Endothelial cell of umbilical vein (primary cell): ENCODE measurements around the gene DHX29. TPM values are rescaled to one million over a fixed set of nuclear protein-coding genes. Genes with fewer than 3 reads are reported as not detected.

ENCODE experiments used
- BruUV-seq: library from RNA; stranded (reverse); fragments of 400-500 nt; replicated peaks from 2 replicates; lab custom pipeline; 2021; lab: Mats Ljungman, UMichigan
- CTCF ChIA-PET: fragments of 300-600, 350-600 bp; sonication (Branson Sonifier 250); formaldehyde crosslinking; loops from one replicate; lab custom pipeline; 2021; ENCODE audit warnings: antibody characterized with exemption, inconsistent platforms; lab: Charles Lee
- POLR2A ChIA-PET: fragments of 300-600, 350-600 bp; sonication (Branson Sonifier 250); formaldehyde crosslinking; loops from one replicate; lab custom pipeline; 2021; ENCODE audit warnings: antibody characterized with exemption, inconsistent platforms; lab: Charles Lee
- DNase-seq: peaks from one replicate; pipeline ENCODE4 v3.0.0-alpha.2; 2011; ENCODE audit warnings: low read depth, low spot score
- FAIRE-seq: peaks from 2 replicates; lab custom pipeline; 2011; peaks lifted over from hg19 to GRCh38; lab: Jason Lieb, UNC
- H2AFZ ChIP-seq: 2 replicates; pipeline ENCODE4 v1.6.0; 2012; ENCODE audit warnings: low read depth, low read length, control low read depth, inconsistent platforms
- H3K27ac ChIP-seq: 2 replicates; pipeline ENCODE4 v1.5.1; 2011; ENCODE audit warnings: low read depth, mild to moderate bottlenecking, control low read depth, low read length, moderate library complexity; ENCODE audit not compliant: insufficient read depth
- H3K27me3 ChIP-seq, 2 experiments: 2 replicates each; pipeline versions ENCODE4 v1.6.0 to v1.6.1; 2011; ENCODE audit warnings: low read length in 2 of 2, mixed read lengths in 1 of 2; ENCODE audit not compliant: control insufficient read depth in 2 of 2, insufficient read depth in 2 of 2
- H3K36me3 ChIP-seq, 2 experiments: 2 replicates in 1 of 2; 3 replicates in 1 of 2; pipeline ENCODE4 v1.5.1; 2011; ENCODE audit warnings: low read length in 2 of 2, mild to moderate bottlenecking in 1 of 2, moderate library complexity in 1 of 2; ENCODE audit not compliant: control insufficient read depth in 2 of 2, insufficient read depth in 2 of 2; ENCODE audit errors: extremely low read depth in 1 of 2
- H3K4me1 ChIP-seq: 3 replicates; pipeline ENCODE4 v1.5.1; 2011; ENCODE audit warnings: mild to moderate bottlenecking, low read length; ENCODE audit not compliant: control insufficient read depth, insufficient read depth; ENCODE audit errors: extremely low read depth
- H3K4me2 ChIP-seq: 2 replicates; pipeline ENCODE4 v1.6.1; 2011; ENCODE audit warnings: low read length, control low read depth, mixed read lengths; ENCODE audit not compliant: insufficient read depth
- H3K4me3 ChIP-seq, 3 experiments: fragments of 200-600 bp in 1 of 3; sonication (generic), shearing (Covaris generic) in 1 of 3; replicated peaks in 1 of 3; 2 replicates each; pipeline ENCODE4 v1.5.1; 2011 to 2016; ENCODE audit warnings: control low read depth in 3 of 3, low read length in 3 of 3, mild to moderate bottlenecking in 2 of 3, inconsistent platforms in 1 of 3, low read depth in 1 of 3, moderate library complexity in 1 of 3; ENCODE audit not compliant: insufficient read depth in 1 of 3
- H3K79me2 ChIP-seq: 2 replicates; pipeline ENCODE4 v1.6.0; 2012; ENCODE audit warnings: low read length, inconsistent platforms; ENCODE audit not compliant: control insufficient read depth, insufficient read depth
- H3K9ac ChIP-seq: replicated peaks from 2 replicates; pipeline ENCODE3; 2011; ENCODE audit warnings: low read length, control low read depth; ENCODE audit not compliant: insufficient read depth; ENCODE audit errors: extremely low read depth
- H3K9me1 ChIP-seq: replicated peaks from 3 replicates; pipeline ENCODE4 v1.6.0; 2011; ENCODE audit warnings: mild to moderate bottlenecking, low read length; ENCODE audit not compliant: control insufficient read depth, insufficient read depth; ENCODE audit errors: extremely low read depth
- H3K9me3 ChIP-seq: replicated peaks from 2 replicates; pipeline ENCODE4 v1.5.1; 2012; ENCODE audit warnings: low read length, inconsistent platforms; ENCODE audit not compliant: control insufficient read depth, insufficient read depth
- H4K20me1 ChIP-seq: replicated peaks from 2 replicates; pipeline ENCODE3; 2011; ENCODE audit warnings: mild to moderate bottlenecking, low read length; ENCODE audit not compliant: control insufficient read depth, insufficient read depth; ENCODE audit errors: extremely low read depth
- JUN ChIP-seq: IDR thresholded peaks from 2 replicates; pipeline ENCODE4 v1.6.1; 2011; ENCODE audit warnings: borderline replicate concordance, low read depth; ENCODE audit not compliant: insufficient read length, insufficient read depth
- MYC ChIP-seq: IDR thresholded peaks from one replicate; pipeline ENCODE4 v1.6.1; 2011; ENCODE audit warnings: mild to moderate bottlenecking, low read depth, low read length
- POLR2AphosphoS5 ChIP-seq: IDR thresholded peaks from 2 replicates; pipeline ENCODE4 v1.6.1; 2012; ENCODE audit warnings: low read depth, mild to moderate bottlenecking, control low read depth, low read length, moderate library complexity; ENCODE audit not compliant: insufficient read depth
- dilution Hi-C: fragments of 300-500 bp; cut with MboI; formaldehyde crosslinking; loops from one replicate; pipeline ENCODE4 v1.15.0; 2019; ENCODE audit warnings: low sequenced_read_pairs; ENCODE audit not compliant: extremely low pct_ligation_motif_present
- intact Hi-C: fragments of 100-400 bp; cut with micrococcal nuclease; formaldehyde crosslinking; loops from one replicate; pipeline ENCODE4 v1.10.0; 2022
- polyA plus RNA-seq, 4 experiments: library from polyadenylated mRNA; depleted of rRNA in 3 of 4; stranded (reverse) in 3 of 4; unstranded in 1 of 4; fragments of >200 nt; gene quantifications; 2 replicates each; pipeline versions ENCODE4 v1.2.1 to v1.2.3, GENCODE V29; 2011 to 2012; ENCODE audit warnings: missing spikeins in 1 of 4
- total RNA-seq: library from RNA; stranded (reverse); gene quantifications from 2 replicates; pipeline ENCODE4 v1.2.3, GENCODE V29; 2021
- TF ChIP-seq, protein P1 (sequence below): IDR thresholded peaks from 2 replicates; pipeline ENCODE4 v1.6.1; 2011; ENCODE audit not compliant: insufficient read depth, insufficient read length

The DHX29 gene
- total and polyA plus RNA-seq, 2 donors (not counting 3 experiments of a cell fraction or from before 2014, with no cell fraction given) = 4.7 to 32.8 TPM

DNA sequence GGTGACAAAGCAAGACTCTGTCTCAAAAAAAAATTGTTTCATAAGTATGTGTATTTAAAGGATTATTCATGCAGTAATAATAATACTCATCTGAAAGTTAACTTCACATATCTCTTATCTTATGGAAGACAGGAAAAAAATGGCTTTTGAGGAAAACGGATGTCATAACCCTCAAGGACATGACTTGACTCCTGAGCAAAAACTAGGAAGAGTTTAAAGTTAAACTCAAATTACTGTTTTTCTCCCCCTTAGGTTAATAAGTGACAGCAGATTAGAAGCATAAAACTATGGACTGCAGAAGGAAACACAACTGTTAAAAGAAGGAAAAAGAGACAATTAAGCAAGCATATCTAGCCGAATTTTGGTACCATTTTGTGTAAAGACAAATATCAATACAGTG, 16.5 kb downstream of the DHX29 start:
- POLR2A ChIA-PET = no interaction called here
- dilution Hi-C loops (no loop called here), intact Hi-C loops (no loop called here)
- no peak overlapping the region for H3K27ac ChIP-seq
- no peaks in the 10 kb centered on the region for H4K20me1 ChIP-seq
- H3K4me1 ChIP-seq = no peaks in the 10 kb centered on the region
- H3K9me1 ChIP-seq = no peaks in the 10 kb centered on the region
- peaks cover 4 to 12% of the 10 kb centered on the region in 2 experiments for H3K36me3 ChIP-seq
- H3K27me3 ChIP-seq = no peaks in the 10 kb centered on the region
- BruUV-seq = no TSS peak
- no peak overlapping the region for H2AFZ ChIP-seq
- CTCF ChIA-PET = no interaction called here
- DNase-seq = no peak
- H3K4me2 ChIP-seq = no peak overlapping the region
- FAIRE-seq = no peak
- H3K9me3 ChIP-seq = no peaks in the 10 kb centered on the region
- H3K79me2 ChIP-seq = no peaks in the 10 kb centered on the region
- H3K9ac ChIP-seq = no peak overlapping the region
- TF ChIP-seq POLR2AphosphoS5 (no peak), MYC (no peak), JUN (no peak)
- TF ChIP-seq, protein P1, sequence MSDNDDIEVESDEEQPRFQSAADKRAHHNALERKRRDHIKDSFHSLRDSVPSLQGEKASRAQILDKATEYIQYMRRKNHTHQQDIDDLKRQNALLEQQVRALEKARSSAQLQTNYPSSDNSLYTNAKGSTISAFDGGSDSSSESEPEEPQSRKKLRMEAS = no peak
- no peak overlapping the region for H3K4me3 ChIP-seq

DNA sequence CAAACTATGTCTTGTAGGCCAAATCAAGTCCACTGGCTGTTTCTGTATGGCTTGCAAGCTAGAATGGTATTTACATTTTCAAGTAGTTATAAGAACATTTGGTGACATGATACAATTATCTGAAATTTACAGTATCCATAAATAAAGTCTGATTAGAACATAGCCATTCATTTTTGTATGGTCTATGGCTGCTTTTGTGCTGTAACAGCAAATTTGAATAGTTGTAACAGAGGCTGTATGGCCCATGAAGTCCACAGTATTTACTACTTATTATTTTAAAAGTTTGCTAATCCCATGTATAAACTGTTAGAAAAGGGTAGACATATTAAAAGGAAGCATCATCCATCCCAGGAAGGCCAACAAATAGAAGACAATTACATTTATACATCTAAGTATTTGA, 17.7 kb downstream of the DHX29 start:
- no peaks in the 10 kb centered on the region for H3K27me3 ChIP-seq
- no TSS peak for BruUV-seq
- H3K9me1 ChIP-seq = no peaks in the 10 kb centered on the region
- intact Hi-C loops (no loop called here), dilution Hi-C loops (no loop called here)
- no peak overlapping the region for H3K27ac ChIP-seq
- H4K20me1 ChIP-seq = no peaks in the 10 kb centered on the region
- no peaks in the 10 kb centered on the region for H3K4me1 ChIP-seq
- DNase-seq (no peak), FAIRE-seq (no peak)
- H3K9me3 ChIP-seq = no peaks in the 10 kb centered on the region
- TF ChIP-seq, protein P1 = no peak
- no peak for TF ChIP-seq JUN
- H3K79me2 ChIP-seq = no peaks in the 10 kb centered on the region
- H3K4me3 ChIP-seq = no peak overlapping the region
- ChIA-PET POLR2A (no interaction called here), CTCF (interaction anchor here (0.6 kb wide), 1 partner anchor 402 kb away, joined by 3 read pairs; no protein-coding TSS in a partner anchor)
- no peak overlapping the region for H3K4me2 ChIP-seq
- no peak overlapping the region for H3K9ac ChIP-seq
- H3K36me3 ChIP-seq = peaks cover 6 to 19% of the 10 kb centered on the region in 2 experiments
- no peak overlapping the region for H2AFZ ChIP-seq
